Measurements from ENCODE around the gene CIC. TPM values are rescaled to one million over a fixed set of nuclear protein-coding genes. Genes with fewer than 3 reads are reported as not detected.

Gene CIC
- total and polyA plus RNA-seq, 8 donors: 37.2 to 76.1 (median 55.6) TPM

GRCh38 chr19:42297039-42297438, 28.0 kb downstream of the CIC start:
- intact Hi-C loops (cut with DNase I): no loop called here
- H3K9me3 ChIP-seq: no peaks in the 10 kb centered on the region
- no peak overlapping the region for H3K4me3 ChIP-seq
- DNase-seq (peak in 1 of 4 donors; percentile 52), ATAC-seq (no peak)
- H3K4me1 ChIP-seq: peaks cover 0 to 8% of the 10 kb centered on the region in 2 donors
- no peaks in the 10 kb centered on the region for H3K27me3 ChIP-seq
- no peak for TF ChIP-seq CTCF (IDR thresholded peaks at IDR 0.05)
- no peak overlapping the region for H3K27ac ChIP-seq
- H3K36me3 ChIP-seq: peaks cover 0 to 35% of the 10 kb centered on the region in 2 donors

DNA sequence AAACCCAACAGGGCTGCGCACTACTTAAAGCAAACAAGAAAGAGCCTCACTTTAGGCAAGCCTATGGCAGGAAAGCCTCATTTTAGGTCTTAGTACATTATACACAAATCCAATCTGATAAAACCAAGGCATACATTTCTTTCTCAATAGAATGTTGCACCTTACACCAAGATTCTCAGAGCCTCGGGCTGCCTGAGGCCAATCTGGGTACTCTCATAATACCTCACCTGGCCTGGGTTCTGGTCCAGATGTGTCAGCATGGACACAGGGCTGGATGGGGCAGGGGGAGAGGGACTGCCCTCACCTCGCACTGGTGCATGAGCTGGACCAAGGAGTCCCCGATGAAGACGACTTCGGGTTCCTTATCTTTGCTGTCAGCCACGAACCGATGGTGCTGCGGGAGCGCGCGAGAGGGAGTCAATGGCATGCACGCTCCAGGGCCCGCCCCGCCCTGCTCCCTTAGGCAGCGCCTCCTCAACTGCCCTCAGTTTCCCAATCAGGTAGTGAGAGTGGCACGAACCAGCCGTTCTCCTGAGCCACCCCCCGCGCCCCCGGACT, 32.7 kb downstream of the CIC start, which contains the start of gene PRR19:
PRR19 (plus strand) TSS at position 487 of the 558 bp plus-strand sequence. CDS start 7,453 bp downstream, outside the sequence.
- ATAC-seq (peak; percentile 58), DNase-seq (no peak)
- Histone ChIP-seq H3K4me3 (peak within 1 kb of the TSS; percentile 58 to 70), H3K36me3 (no peaks in the 10 kb centered on the region), H3K9me3 (no peaks in the 10 kb centered on the region), H3K27ac (peak within 1 kb of the TSS in 1 of 2 donors; percentile 61), H3K27me3 (no peaks in the 10 kb centered on the region), H3K4me1 (peaks cover 0 to 9% of the 10 kb centered on the region in 2 donors)
- TF ChIP-seq CTCF (IDR thresholded peaks at IDR 0.05): no peak
- intact Hi-C loops (cut with DNase I): no loop called here

DNA sequence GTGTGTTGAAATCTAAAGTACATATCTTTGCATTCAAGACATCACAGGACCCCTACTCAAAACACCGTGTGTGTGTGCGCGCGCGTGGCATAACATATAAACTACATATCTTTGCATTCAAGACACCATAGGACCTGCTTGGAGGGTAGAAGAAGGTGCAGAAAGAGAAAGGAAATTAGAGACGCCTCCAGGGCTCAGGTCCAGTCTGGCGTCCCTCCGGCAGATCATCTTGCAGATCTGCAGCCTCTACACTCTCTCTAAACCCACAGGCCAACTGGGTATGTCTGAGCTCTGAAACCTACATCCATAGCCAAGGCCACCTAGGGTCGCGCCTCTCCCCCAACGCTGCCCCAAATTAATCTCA, 34.0 kb downstream of the CIC start:
- TF ChIP-seq CTCF (IDR thresholded peaks at IDR 0.05): no peak
- no peaks in the 10 kb centered on the region for H3K27me3 ChIP-seq
- intact Hi-C loops (cut with DNase I): no loop called here
- peak overlapping the region in 1 of 2 donors; percentile 70 for H3K4me3 ChIP-seq
- no peaks in the 10 kb centered on the region for H3K9me3 ChIP-seq
- H3K4me1 ChIP-seq: peaks cover 0 to 9% of the 10 kb centered on the region in 2 donors
- no peaks in the 10 kb centered on the region for H3K36me3 ChIP-seq
- no peak overlapping the region for H3K27ac ChIP-seq
- no peak for ATAC-seq
- DNase-seq: no peak

GRCh38 chr19:42303876-42304275, 34.8 kb downstream of the CIC start:
- Histone ChIP-seq H3K4me3 (no peak overlapping the region), H3K4me1 (peaks cover 0 to 9% of the 10 kb centered on the region in 2 donors), H3K27me3 (no peaks in the 10 kb centered on the region), H3K9me3 (no peaks in the 10 kb centered on the region), H3K27ac (no peak overlapping the region), H3K36me3 (no peaks in the 10 kb centered on the region)
- DNase-seq (no peak), ATAC-seq (no peak)
- intact Hi-C loops (cut with DNase I): no loop called here
- no peak for TF ChIP-seq CTCF (IDR thresholded peaks at IDR 0.05)

DNA sequence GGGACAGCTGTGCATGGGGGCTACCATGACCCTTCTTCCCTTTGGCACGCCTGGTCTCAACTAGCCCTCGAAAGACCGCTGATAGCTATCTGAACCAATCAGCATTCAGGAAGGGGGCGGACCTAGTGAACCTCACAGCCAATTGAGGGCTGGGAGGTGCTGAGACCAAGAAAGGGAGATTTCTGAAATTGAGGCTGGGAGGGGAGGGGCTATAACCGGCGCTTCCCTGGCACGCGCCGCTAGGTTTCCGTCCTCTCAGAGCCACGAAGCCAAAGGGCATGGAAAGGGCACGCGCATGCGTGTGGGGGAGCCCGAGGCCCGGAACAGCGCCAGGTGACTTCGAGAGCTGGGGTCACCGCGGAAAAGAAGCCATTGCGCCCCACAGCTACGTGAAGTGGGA, 37.6 kb downstream of the CIC start:
- H3K36me3 ChIP-seq: no peaks in the 10 kb centered on the region
- DNase-seq: no peak
- intact Hi-C loops (cut with DNase I): no loop called here
- H3K4me1 ChIP-seq: peaks cover 0 to 5% of the 10 kb centered on the region in 2 donors
- TF ChIP-seq CTCF (IDR thresholded peaks at IDR 0.05): no peak
- H3K9me3 ChIP-seq: no peaks in the 10 kb centered on the region
- peaks cover 0 to 8% of the 10 kb centered on the region in 2 donors for H3K27me3 ChIP-seq
- no peak for ATAC-seq
- H3K27ac ChIP-seq: no peak overlapping the region
- H3K4me3 ChIP-seq: no peak overlapping the region

All from left lung (tissue), 10 donors.